GM23248 (cell line): ENCODE results near the gene MOSPD3.

Experiments
- EZH2 ChIP-seq: fragments of 200-600 bp; sonication (generic); IDR thresholded peaks from 2 replicates; pipeline ENCODE4 v1.6.1; 2018; ENCODE audit warnings: antibody characterized with exemption, mild to moderate bottlenecking; ENCODE audit not compliant: insufficient read depth, poor library complexity, severe bottlenecking
- EZH2phosphoT487 ChIP-seq: fragments of 200-600 bp; sonication (generic); IDR thresholded peaks from 2 replicates; pipeline ENCODE4 v1.6.1; 2018; ENCODE audit warnings: antibody characterized with exemption, moderate library complexity, mild to moderate bottlenecking, low read depth; ENCODE audit not compliant: insufficient read depth

DNA sequence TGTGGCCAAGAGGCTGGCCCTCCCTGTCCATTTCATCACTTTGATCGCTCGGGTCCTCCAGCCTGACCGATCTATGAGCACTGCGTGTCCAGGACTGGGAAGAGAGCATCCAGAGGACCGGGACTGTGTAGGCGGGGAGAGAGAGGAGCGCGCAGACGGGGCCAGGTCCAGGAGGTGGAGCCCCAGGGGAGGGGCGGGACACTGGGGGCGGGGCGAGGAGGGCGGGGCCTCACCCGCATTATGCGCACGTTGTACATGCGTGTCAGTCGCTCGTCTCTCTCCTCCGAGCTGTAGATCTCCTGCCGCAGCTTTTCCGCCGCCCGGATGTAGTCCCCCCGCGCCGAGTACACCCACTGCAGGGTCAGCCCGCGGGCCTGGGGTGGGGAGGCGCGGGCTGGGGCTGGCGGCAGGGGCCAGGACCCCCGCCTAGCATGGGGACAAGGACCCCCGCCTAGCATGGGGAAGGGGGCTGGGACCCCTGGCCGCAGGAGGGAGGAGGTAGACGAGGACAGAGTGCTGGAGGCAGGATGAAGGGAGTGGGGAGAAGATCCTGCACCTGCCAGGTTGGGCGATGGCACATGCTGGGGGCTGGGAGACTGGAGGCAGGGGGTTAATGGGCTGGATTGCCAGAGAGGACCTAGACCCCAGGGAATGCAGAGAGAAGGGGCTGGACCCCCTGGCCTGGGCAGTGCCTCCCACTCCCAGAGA is 14.3 kb downstream of the MOSPD3 start:
- no peak for TF ChIP-seq EZH2
- no peak for TF ChIP-seq EZH2phosphoT487
